ENCODE results near the gene MBD5.

Gene MBD5

DNA sequence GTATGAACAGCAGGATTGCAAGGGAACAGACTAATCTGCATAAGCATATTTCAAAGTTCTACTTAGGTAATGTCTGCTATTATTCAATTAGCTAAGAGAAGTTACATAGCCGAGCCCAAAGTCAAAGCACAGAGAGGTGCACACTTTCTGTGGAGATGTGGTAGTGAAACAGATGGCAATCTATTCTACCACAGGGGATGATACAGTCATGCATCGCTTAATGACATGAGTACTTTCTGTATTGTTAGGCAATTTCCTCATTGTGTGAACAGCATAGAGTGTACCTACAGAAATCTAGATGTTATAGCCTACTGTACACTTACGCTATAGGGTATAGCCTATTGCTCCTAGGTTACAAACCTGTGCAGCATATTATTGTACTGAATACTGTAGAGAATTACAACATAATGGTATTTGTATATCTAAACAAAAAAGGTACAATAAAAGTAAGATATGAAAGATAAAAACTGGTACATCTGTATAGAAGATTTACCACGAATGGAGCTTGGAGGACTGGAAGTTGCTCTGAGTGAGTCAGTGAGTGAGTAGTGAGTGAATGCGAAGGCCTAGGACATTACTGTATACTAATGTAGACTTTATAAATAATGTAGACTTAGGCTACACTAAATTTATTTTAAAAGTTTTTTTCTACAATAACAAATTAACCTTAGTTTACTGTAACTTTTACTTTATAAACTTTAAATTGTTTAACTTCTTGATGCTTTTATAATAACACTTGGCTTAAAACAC is 197.6 kb downstream of the MBD5 start:
- no peak for DNase-seq (ENCODE audit: low read depth, low spot score)

DNA sequence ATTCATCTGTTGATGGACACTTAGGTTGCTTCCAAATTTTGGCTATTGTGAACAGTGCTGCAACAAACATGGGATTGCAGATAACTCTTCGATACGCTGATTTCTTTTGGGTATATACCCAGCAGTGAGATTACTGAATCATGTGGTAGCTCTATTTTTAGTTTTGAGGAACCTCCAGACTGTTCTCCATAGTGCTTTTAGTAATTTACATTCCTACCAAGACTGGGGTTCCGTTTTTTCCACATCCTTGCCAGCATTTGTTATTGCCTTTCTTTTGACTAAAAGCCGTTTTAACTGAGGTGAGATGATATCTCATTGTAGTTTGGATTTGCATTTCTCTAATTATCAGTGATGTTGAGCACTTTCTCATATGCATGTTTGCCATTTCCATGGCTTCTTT is 200.3 kb downstream of the MBD5 start:
- no peak for DNase-seq (ENCODE audit: low read depth, low spot score)

DNA sequence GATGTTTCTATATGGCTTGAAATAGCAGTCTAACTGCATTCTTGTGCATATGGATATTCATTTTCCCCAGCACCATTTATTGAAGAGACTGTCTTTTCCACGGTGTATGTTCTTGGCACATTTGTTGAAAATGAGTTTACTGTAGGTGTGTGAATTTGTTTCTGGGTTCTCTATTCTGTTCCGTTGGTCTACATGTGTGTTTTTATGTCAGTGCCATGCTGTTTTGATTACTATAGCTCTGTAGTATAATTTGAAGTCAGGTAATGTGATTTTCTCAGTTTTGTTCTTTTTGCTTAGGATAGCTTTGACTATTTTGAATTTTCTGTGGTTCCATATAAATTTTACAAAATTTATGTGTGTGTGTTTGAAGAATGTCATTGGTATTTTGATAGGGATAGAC is 201.0 kb downstream of the MBD5 start:
- no peak for DNase-seq (ENCODE audit: low read depth, low spot score)

DNA sequence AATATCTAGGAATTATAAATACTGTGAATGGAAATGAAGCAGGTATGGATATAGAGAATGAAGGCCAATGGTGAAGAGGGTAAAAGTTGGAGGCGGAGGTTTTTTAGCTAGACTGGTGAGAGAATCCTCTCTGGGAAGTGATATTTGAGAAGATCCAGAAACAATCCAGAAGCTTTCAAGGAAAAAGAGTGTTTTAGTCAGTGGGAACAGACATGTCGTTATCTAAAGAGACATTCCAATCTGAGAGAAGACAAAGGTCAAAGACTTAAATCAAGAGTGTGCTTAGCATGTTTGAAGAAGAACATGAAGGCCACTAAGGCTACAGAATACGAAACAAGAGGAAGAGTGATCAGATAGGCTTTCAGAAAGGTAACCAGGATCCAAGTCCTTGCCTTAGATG is 211.0 kb downstream of the MBD5 start:
- DNase-seq (ENCODE audit: low read depth, low spot score) = no peak

DNA sequence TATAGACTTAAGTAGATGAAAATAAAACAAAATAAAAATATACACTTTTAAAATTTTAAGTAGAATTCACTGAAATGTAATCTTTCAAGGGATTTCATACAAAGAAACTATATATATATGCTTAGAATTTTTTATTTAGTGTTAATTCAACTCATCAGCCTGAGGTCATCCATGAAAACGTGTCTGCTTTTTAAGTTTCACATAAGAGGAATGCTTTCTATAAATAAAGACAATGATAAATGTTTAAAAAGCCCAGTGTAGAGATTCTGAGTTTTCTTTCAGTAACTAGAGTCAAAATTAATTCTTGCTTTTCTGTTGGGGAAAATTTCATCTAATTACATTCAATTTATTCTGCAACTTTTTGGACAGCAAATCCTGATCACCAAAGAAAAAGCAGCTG is 213.3 kb downstream of the MBD5 start:
- DNase-seq (ENCODE audit: low read depth, low spot score) = no peak

DNA sequence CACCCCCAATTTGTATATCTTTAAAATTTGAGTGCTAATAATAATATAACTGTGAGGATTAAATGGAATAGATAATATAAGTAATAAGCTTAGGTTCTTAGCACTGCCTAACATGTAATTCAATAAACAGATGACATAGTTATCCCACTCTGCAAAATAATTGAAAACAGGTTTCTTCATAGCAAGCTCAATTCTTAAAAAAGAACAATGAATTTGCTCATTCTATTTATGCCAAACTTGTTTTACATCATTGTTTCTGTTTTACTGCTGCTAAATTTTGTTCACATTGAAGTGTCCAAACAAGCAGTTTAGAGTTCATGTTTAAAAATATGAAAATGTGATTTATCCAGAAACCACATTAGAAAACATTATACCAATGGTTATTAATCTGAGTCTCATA is 217.0 kb downstream of the MBD5 start:
- DNase-seq (ENCODE audit: low read depth, low spot score) = no peak

DNA sequence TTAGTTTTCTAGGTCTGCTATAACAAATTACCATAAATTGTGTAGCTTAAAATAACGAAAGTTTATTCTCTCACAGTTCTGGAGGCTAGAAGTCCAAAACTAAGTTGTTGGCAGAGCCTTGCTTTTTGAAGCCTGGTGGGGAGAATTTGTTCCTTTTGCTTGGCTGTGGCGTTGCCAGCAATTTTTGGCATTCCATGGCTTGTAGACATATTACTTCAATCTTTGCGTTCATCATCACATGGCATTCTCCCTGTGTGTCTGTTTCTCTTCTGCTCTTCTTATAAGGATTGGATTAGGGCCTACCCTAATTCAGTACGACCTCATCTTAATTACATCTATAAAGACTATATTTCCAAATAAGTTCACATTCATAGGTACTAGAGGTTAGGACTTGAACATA is 217.7 kb downstream of the MBD5 start:
- DNase-seq (ENCODE audit: low read depth, low spot score) = no peak

DNA sequence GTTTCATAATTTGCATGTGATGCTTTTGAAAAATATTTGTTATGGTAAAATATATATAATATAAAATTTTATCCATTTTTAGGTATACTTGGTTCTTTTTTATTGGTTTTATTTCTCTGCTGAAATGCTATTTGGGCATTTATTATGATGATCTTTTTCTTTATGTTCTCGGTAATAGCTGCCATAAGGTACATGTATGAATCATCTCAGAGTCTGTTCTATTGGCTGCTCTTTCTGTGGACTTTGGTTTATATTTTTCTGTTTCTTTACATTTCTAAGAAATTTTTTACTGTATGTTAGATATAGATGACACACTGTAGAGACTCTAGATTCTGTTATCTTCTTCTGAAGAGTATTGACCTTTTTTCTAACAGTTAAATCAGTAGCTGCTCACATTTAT is 219.9 kb downstream of the MBD5 start:
- DNase-seq (ENCODE audit: low read depth, low spot score) = no peak

DNA sequence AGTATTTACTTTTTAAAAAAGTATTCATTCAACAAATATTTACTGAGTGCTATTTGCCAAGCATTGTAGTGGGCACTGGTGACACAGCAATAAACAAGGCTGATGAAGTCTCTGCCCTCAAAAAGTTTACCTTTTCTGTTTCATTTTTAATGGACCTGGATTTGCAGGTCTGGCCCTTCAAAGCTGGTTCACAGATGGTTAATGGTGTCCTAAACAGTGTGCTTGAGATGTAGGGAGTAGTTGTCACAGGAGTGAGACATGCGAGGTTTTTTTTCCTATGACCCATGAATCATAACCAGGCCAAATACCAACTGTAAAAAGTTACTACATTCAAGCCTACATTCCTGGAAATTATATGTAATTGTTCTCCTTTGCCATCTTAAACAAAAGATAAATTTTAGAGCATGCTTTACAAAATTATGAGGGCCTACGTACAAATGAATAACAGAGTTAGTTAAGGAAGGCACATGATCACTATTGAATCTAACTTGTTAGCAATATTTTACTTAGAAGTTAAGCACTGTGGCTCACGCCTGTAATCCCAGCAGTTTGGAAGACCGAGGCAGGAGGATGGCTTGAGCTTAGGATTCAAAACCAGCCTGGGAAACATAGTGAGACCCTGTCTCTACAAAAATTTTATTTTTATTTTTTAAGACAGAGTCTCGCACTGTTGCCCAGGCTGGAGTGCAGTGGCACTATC is 223.9 kb downstream of the MBD5 start:
- no peak for DNase-seq (ENCODE audit: low read depth, low spot score)

DNA sequence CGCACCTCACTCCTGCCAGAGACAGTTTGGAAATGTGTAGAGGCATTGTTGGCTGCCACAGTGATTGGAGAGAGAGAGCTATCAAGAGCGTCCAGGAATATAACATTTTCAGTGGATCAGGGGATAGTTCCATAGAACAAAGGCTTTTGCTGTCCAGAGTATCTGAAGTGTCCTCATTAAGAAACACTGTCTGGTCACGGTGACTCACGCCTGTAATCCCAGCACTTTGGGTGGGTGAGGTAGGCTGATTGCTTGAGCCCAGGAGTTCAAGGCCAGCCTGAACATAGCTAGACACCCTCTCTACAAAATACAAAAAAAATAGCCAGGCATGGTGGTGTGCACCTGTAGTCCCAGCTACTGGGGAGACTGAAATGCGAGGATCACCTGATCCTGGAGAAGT is 231.1 kb downstream of the MBD5 start:
- no peak for DNase-seq (ENCODE audit: low read depth, low spot score)

DNA sequence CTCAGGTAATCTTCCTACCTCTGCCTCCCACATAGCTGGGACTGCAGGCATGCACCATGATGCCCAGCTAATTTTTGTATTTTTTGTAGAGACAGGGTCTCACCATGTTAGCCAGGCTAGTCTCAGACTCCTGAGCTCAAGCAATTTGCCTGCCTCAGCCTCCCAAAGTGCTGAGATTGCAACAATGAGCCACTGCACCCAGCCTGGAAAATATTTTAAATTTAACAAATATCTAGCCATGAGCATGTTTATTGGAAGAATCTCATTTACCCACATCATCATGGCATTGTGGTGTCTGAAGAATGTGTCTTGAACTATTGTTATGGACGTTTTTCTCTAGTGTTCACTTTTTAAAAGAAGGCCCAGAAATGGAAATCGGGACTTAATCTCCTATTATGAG is 231.8 kb downstream of the MBD5 start:
- DNase-seq (ENCODE audit: low read depth, low spot score) = no peak

DNA sequence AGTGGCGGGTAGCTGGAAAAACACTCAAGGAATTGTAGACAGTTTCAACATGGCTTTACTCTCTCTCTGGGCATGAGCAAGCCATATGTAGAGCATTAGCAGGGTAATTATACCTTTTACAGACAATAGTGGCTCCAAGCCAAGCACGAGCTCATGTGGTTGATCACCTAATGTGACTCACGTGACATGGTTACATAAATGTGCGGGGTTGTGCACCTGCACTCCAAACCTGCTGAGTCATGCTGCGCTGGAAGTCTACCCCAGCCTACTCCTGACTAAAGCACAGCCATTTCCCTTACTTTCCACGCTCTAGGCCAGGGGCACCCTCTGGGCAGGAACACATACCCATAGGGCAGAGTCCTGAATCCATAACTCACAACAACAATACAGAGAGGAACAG is 232.8 kb downstream of the MBD5 start:
- no peak for DNase-seq (ENCODE audit: low read depth, low spot score)

DNA sequence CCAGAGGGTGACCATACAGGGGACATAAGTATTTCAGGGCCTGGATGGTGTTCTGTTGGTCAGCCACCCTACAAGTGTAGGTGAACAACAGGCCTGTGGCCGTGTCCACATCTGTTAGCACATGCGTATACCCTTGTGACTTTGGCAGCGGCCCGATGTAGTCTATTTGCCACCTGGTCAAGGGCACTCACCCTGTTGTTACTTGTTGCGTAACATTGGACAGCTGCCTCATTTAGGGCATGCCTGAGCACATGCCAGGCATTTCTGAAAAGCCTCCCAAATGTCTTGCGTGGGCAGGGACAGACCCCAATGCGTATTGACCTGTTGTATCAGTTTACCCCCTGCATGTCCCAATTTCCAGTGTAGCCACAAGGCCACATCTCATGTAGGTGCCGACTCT is 235.0 kb downstream of the MBD5 start:
- DNase-seq (ENCODE audit: low read depth, low spot score) = no peak

DNA sequence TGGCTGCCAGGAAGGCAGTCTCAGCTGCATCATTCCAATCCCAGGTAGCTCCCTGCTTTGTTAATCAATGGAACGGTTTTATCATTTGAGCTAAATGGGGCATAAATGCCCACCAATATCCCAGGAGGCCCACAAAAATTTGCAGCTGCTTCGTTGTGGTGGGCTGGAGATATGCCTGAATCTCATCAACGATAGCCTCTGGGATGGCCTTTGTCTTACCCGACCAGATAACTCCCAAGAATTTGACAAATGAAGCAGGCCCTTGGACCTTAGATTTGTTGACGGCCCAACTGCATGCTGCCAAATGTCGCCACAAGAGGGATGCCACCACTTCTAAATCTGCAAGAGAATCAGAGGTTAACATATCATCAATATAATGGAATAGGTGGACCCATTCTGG is 236.4 kb downstream of the MBD5 start:
- DNase-seq (ENCODE audit: low read depth, low spot score) = no peak

DNA sequence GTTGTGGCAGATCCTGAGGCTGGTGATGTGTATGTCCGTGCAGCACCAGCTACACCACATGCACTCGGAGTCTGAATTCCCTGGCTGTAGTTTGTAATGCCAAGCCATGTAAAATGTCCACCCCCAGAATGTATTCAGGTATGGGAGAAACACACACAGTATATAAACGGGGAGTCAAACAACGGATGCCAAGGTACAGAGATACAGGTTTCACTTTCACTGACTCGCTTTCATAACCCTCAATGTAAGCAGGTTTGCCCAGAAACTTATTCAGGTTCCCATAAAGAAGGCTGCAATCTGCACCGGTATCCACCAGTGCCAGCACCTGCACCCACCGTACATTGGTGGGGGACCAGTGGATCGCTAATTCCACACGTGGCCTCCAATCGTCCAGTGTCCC is 237.2 kb downstream of the MBD5 start:
- DNase-seq (ENCODE audit: low read depth, low spot score) = no peak

DNA sequence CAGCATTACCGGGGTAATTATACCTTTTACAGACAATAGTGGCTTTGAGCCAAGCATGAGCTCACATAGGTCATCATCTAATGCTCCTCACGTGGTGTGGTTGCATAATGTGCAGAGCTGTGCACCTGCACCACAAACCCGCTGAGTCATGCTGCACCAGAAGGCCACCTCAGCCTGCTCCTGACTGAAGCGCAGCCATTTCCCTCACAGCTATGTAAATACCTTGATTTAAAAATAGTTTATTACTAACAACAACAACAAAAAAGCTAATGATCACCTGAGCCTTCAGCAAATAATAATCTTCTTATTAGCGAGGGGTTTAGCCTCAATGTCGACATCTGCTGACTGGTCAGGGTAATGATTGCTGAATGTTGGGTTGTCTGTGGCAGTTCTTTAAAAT is 238.8 kb downstream of the MBD5 start:
- no peak for DNase-seq (ENCODE audit: low read depth, low spot score)

DNA sequence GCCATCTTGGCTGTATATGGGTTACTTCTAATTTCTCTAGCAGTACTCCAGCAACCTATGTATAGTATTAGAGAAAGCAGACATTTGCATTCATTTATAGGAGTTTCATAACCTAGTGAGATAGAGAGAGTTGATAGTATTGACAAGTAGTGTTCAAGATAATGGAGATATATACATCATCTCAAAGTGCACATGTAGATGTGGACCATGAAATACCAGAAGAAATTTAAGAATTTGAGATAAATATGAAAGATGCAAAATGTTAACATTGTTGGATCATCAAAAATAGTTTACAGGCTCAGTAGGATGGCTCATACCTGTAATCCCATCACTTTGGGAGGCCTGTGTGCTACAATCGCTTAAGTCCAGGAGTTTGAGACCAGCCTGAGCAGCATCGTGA is 243.0 kb downstream of the MBD5 start:
- DNase-seq (ENCODE audit: low read depth, low spot score) = no peak

DNA sequence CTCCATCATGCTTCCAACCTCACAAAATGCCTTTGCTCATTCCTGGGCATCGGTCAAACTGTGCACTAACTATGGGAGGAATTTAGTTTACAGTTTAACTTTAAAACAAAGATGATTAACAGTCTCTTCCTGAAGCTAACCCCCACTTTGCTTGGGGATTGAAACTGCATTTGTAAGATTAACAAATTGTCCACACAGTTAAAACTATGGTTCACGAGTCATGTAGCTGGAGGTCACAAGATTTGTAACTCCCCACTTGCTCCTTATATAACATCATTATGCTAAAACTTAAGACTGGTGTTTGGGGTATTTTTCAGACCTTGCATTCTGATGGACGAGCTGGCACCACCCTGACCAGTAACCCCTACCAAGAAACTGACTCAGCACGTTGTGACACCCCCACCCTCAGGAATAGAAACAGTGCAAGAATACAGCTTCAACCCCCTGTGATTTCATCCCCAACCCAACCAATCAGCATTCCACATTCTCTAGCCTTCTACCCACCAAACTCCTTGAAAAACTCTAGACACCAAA is 252.3 kb downstream of the MBD5 start:
- no peak for DNase-seq (ENCODE audit: low read depth, low spot score)

DNA sequence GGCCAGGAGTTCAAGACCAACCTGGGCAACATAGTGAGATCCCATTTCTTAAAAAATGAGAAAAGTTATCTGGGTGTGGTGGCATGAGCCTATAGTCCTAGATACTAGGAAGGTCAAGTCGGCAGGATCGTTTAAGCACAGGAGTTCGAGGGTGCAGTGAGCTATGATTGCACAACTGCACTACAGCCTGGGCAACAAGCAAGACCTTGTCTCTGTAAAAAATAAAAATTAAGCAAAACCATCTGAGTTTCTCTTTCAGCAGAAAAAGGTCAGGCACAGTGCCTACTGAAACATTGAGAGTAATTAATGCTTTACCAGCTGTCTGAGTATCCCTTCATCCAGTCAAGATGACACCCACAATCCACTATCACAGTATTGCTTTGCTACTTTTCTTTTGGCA is 258.3 kb downstream of the MBD5 start:
- DNase-seq (ENCODE audit: low read depth, low spot score) = no peak

DNA sequence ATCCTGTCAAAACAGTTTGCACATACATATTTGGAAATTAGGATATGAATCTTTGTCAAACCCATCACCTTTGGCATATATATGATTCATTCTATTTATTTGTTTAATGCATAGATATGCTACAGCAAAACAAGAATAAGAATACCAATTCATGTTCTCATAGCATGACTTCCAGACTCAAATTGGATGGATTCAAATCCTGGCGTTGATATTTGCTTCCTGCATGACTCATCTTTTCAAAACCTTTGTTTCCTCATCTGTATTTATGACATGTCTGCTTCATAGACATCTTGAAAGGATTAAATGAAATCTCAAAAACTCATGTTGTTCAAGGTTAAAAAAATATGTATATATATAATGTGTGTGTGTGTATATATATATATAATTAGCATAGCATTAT is 261.3 kb downstream of the MBD5 start:
- no peak for DNase-seq (ENCODE audit: low read depth, low spot score)

DNA sequence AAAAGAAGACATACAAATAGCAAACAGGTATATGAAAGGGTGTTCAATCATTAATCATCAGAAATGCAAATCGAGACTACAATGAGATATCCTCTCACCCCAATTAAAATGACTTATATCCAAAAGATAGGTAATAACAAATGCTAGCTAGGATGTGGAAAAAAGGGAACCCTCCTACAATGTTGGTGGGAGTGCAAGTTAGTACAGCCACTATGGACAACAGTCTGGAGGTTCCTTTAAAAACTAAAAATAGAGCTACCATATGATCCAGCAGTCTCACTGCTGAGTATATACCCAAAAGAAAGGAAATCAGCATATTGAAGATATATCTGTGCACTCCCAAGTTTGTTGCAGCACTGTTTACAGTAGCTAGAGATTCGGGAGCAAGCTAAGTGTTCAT is 271.5 kb downstream of the MBD5 start:
- no peak for DNase-seq (ENCODE audit: low read depth, low spot score)

DNA sequence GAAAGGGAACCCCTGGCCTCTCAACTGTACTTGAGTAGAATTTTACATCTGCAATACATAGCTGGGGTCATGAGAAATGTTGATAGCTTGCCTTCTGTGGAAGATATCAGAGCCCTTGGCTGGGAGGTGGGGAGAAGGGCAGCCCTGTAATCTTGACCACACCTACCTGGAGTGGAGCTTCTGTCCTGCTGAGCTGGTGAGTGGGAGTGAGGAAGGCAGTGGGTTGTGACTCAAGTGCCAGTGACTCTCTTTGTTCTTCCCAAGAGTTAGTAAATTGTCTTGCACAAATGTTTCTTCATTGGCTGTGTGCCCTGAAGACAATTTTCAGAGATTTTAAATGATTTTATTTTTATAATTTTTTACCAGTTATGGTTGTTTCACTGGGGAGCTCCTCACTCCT is 277.3 kb downstream of the MBD5 start:
- DNase-seq (ENCODE audit: low read depth, low spot score) = no peak

DNA sequence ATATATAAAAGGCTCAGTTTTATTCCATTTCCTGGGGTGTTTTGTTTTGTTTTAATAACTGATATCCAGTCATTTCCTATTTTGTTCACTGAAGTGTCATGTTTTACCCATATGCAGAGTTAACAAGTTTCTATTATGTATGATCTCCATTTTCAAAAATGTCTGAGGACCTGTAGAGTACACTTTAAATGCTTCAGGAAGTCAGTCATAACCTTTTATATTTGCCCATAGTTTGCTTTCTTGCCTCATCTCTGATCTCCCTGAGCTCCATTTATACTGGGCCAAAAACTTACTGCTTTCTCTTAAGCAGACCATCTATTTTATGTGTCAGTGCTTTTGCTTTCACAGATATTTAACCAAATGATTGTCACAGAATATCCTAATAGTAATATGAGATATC is 278.7 kb downstream of the MBD5 start:
- no peak for DNase-seq (ENCODE audit: low read depth, low spot score)

Data from brain pericyte (primary cell).